Renal pelvis (tissue), 4 donors: ENCODE results near the gene IRF3. TPM values are rescaled to one million over a fixed set of nuclear protein-coding genes. Genes with fewer than 3 reads are reported as not detected.

ENCODE experiments used
- DNase-seq: peaks from one replicate; pipeline ENCODE4 v3.0.0-alpha.2; 2013
- polyA plus RNA-seq, 3 donors: library from polyadenylated mRNA; unstranded; fragments of 120-200 nt; gene quantifications; one replicate each; pipeline ENCODE4 v1.2.1, GENCODE V29; 2013; ENCODE audit not compliant: insufficient read length in 3 of 3

The IRF3 gene
- polyA plus RNA-seq, 3 donors: 55.6 to 74.3 (median 68.3) TPM

GRCh38 chr19:49676136-49676783 is 10.6 kb upstream of the IRF3 start:
- DNase-seq: peak; percentile 92

GRCh38 chr19:49672131-49672919 is 6.7 kb upstream of the IRF3 start:
- peak; percentile 66 for DNase-seq

GRCh38 chr19:49669516-49669915 is 3.9 kb upstream of the IRF3 start:
- DNase-seq: no peak

GRCh38 chr19:49667473-49667872 is 1.8 kb upstream of the IRF3 start:
- no peak for DNase-seq

GRCh38 chr19:49666120-49666444 is 425 bp upstream of the IRF3 start:
- no peak for DNase-seq

- DNase-seq: no peak
Measured at GRCh38 chr19:49665036-49665350, 664 bp downstream of the IRF3 start.

GRCh38 chr19:49664171-49665035 is 1.3 kb downstream of the IRF3 start:
- peak; percentile 84 for DNase-seq

GRCh38 chr19:49663224-49663623 is 2.4 kb downstream of the IRF3 start:
- DNase-seq: no peak

GRCh38 chr19:49662011-49662410 is 3.6 kb downstream of the IRF3 start:
- no peak for DNase-seq

- no peak for DNase-seq
Measured at GRCh38 chr19:49660338-49660961, 5.2 kb downstream of the IRF3 start.

GRCh38 chr19:49658566-49659442 is 6.9 kb downstream of the IRF3 start:
- DNase-seq: no peak

GRCh38 chr19:49658139-49658517 is 7.5 kb downstream of the IRF3 start:
- no peak for DNase-seq

- no peak for DNase-seq
Measured at GRCh38 chr19:49657493-49658138, 8.0 kb downstream of the IRF3 start.

- DNase-seq: no peak
Measured at GRCh38 chr19:49656456-49657109, 9.1 kb downstream of the IRF3 start.

GRCh38 chr19:49655570-49656455 is 9.8 kb downstream of the IRF3 start:
- DNase-seq: no peak

- no peak for DNase-seq
Measured at GRCh38 chr19:49654581-49654980, 11.1 kb downstream of the IRF3 start.

- DNase-seq: no peak
Measured at GRCh38 chr19:49653466-49653806, 12.2 kb downstream of the IRF3 start.

GRCh38 chr19:49652551-49653465 is 12.8 kb downstream of the IRF3 start:
- no peak for DNase-seq
